Measurements from ENCODE around the gene LRRC8C. TPM values are rescaled to one million over a fixed set of nuclear protein-coding genes. Genes with fewer than 3 reads are reported as not detected.

The LRRC8C gene
- total RNA-seq, 1 experiment from 2014 or later = 3.5 TPM

DNA sequence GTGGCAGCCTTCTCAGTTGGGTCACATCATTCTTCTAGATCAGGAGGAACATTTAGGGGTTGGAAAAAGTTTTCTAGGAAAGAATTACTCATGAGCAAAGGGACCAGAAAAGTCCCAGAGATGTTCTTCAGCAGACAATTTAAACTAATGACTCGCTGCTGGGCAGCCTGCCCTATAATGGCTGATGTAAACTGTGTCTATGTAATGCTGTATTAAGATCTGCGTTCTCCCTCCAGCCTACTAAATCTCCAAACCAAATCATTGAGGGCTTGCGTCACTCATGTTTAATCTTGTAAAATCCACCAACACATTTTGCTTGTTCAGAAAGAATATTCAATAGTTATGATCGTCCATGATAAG lies 92.1 kb downstream of the LRRC8C start:
- intact Hi-C loops (cut with micrococcal nuclease; ENCODE audit: unreplicated experiment) = no loop called here
- DNase-seq = no peak
- Mint-ChIP-seq H3K4me3 (ENCODE audit: low read depth, unreplicated experiment) (no peak overlapping the region), H3K9me3 (ENCODE audit: low read depth, unreplicated experiment) (no peaks in the 10 kb centered on the region), H3K27me3 (ENCODE audit: unreplicated experiment) (peaks cover 21% of the 10 kb centered on the region), H3K36me3 (ENCODE audit: insufficient read depth, unreplicated experiment) (no peaks in the 10 kb centered on the region), H3K4me1 (ENCODE audit: low read depth, unreplicated experiment) (no peaks in the 10 kb centered on the region), H3K27ac (ENCODE audit: unreplicated experiment) (no peak overlapping the region)
- no TSS peak for BruUV-seq (replicated peaks)
- no peak for TF ChIP-seq CTCF (IDR thresholded peaks at IDR 0.05; ENCODE audit: unreplicated experiment)
- CTCF ChIA-PET = no interaction called here

GRCh38 chr1:89725631-89726030 lies 92.7 kb downstream of the LRRC8C start:
- H3K9me3 Mint-ChIP-seq (ENCODE audit: low read depth, unreplicated experiment) = no peaks in the 10 kb centered on the region
- H3K4me3 Mint-ChIP-seq (ENCODE audit: low read depth, unreplicated experiment) = no peak overlapping the region
- H3K27ac Mint-ChIP-seq (ENCODE audit: unreplicated experiment) = no peak overlapping the region
- DNase-seq = no peak
- H3K27me3 Mint-ChIP-seq (ENCODE audit: unreplicated experiment) = peaks cover 21% of the 10 kb centered on the region
- intact Hi-C loops (cut with micrococcal nuclease; ENCODE audit: unreplicated experiment) = no loop called here
- no peak for TF ChIP-seq CTCF (IDR thresholded peaks at IDR 0.05; ENCODE audit: unreplicated experiment)
- BruUV-seq (replicated peaks) = no TSS peak
- H3K36me3 Mint-ChIP-seq (ENCODE audit: insufficient read depth, unreplicated experiment) = no peaks in the 10 kb centered on the region
- H3K4me1 Mint-ChIP-seq (ENCODE audit: low read depth, unreplicated experiment) = no peaks in the 10 kb centered on the region
- CTCF ChIA-PET = no interaction called here

DNA sequence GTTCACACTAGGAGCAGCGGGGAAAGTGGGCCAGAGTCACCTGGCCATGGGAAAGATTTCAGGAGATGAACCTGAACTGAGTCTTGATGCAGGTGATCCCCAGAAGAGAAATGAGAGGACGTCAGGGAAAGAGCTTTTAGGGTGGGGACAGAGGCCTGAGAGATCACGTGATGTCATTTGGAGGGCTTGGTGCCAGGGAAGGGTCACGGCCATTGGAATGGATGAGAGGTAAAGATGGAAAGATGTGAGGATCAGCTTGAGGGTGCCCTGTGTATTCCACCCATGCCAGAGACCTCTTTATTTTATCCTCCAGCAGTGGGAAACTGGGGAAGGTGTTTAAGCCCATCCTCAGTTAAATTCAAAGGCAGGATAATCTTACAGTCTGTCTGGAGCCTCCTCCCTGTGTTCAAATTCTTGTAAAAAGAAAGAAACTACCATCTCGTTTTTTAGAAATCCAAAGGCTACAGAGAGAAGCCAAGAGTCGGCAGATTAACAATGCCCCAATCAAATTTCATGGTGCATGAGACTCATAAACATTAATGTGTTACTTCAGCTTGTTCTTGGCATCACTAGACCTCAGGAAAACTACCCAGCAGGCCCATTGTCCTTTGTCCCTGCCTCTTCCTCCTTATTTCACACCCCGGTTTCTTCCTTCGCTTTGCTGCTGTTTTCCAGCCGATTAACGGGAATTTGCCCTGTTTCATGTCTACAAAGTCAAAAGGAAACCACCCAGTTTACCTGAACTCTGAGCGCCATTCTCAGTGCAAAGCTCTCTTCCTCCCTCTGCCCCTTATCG lies 94.8 kb downstream of the LRRC8C start:
- intact Hi-C loops (cut with micrococcal nuclease; ENCODE audit: unreplicated experiment) = no loop called here
- Mint-ChIP-seq H3K4me3 (ENCODE audit: low read depth, unreplicated experiment) (no peak overlapping the region), H3K36me3 (ENCODE audit: insufficient read depth, unreplicated experiment) (no peaks in the 10 kb centered on the region), H3K27ac (ENCODE audit: unreplicated experiment) (no peak overlapping the region), H3K27me3 (ENCODE audit: unreplicated experiment) (peaks cover 21% of the 10 kb centered on the region), H3K9me3 (ENCODE audit: low read depth, unreplicated experiment) (no peaks in the 10 kb centered on the region), H3K4me1 (ENCODE audit: low read depth, unreplicated experiment) (no peaks in the 10 kb centered on the region)
- DNase-seq = no peak
- no TSS peak for BruUV-seq (replicated peaks)
- CTCF ChIA-PET = no interaction called here
- TF ChIP-seq CTCF (IDR thresholded peaks at IDR 0.05; ENCODE audit: unreplicated experiment) = no peak

DNA sequence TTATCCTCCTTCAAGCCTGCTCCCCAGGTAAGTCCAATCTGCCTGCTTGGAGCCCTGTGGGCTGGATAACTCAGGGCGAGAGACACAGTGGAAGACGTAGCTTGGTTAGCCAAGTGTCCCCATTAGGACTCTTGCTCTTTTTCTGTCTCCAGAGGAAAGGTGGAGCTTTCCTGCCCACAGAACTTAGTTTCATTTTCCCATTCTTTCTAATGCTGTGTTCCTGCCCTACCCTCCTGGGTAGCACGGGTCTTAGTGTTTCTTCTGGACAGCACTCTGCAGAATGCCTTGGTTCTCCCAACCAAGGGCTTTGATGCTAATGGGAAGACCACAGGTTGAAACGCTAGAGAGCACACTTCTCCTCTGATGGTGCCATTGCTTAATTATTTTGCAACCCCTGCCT lies 95.5 kb downstream of the LRRC8C start:
- H3K9me3 Mint-ChIP-seq (ENCODE audit: low read depth, unreplicated experiment) = no peaks in the 10 kb centered on the region
- no peak overlapping the region for H3K4me3 Mint-ChIP-seq (ENCODE audit: low read depth, unreplicated experiment)
- BruUV-seq (replicated peaks) = no TSS peak

More for the DNA sequence above, 95.5 kb downstream of the LRRC8C start:
- CTCF ChIA-PET = no interaction called here
- Mint-ChIP-seq H3K4me1 (ENCODE audit: low read depth, unreplicated experiment) (no peaks in the 10 kb centered on the region), H3K27me3 (ENCODE audit: unreplicated experiment) (peaks cover 21% of the 10 kb centered on the region), H3K27ac (ENCODE audit: unreplicated experiment) (no peak overlapping the region), H3K36me3 (ENCODE audit: insufficient read depth, unreplicated experiment) (no peaks in the 10 kb centered on the region)
- TF ChIP-seq CTCF (IDR thresholded peaks at IDR 0.05; ENCODE audit: unreplicated experiment) = no peak
- intact Hi-C loops (cut with micrococcal nuclease; ENCODE audit: unreplicated experiment) = no loop called here
- DNase-seq = no peak

Measured in Calu3 (cell line).